Choroid plexus epithelial cell (primary cell): ENCODE measurements around the gene TEDC2.

ENCODE experiments used
- DNase-seq: peaks from one replicate; pipeline ENCODE4 v3.0.0-alpha.2; 2010; ENCODE audit warnings: low read depth
- H3K4me3 ChIP-seq: 2 replicates; pipeline ENCODE4 v1.5.1; 2011; ENCODE audit warnings: low read depth, mild to moderate bottlenecking, control low read depth, low read length, moderate library complexity
- CTCF ChIP-seq: conservative IDR thresholded peaks from 2 replicates; pipeline ENCODE4 v1.5.1; 2011; ENCODE audit warnings: low read depth, mild to moderate bottlenecking, control low read depth, inconsistent platforms, low read length, moderate library complexity

The TEDC2 gene

GRCh38 chr16:2490190-2491105 is 30.5 kb downstream of the TEDC2 start:
- no peak overlapping the region for H3K4me3 ChIP-seq
- DNase-seq = no peak
- TF ChIP-seq CTCF = no peak

- DNase-seq = no peak
- no peak overlapping the region for H3K4me3 ChIP-seq
- TF ChIP-seq CTCF = no peak
These were observed 32.4 kb downstream of the TEDC2 start for GRCh38 chr16:2492292-2492691.

GRCh38 chr16:2493605-2494004 is 33.7 kb downstream of the TEDC2 start:
- no peak for DNase-seq
- no peak for TF ChIP-seq CTCF

GRCh38 chr16:2494616-2495015 is 34.7 kb downstream of the TEDC2 start:
- no peak for DNase-seq
- no peak for TF ChIP-seq CTCF
- no peak overlapping the region for H3K4me3 ChIP-seq

More at GRCh38 chr16:2493605-2494004, 33.7 kb downstream of the TEDC2 start:
- no peak overlapping the region for H3K4me3 ChIP-seq

GRCh38 chr16:2495041-2495440 is 35.1 kb downstream of the TEDC2 start:
- no peak for TF ChIP-seq CTCF
- DNase-seq = no peak
- H3K4me3 ChIP-seq = no peak overlapping the region

- TF ChIP-seq CTCF = no peak
- H3K4me3 ChIP-seq = no peak overlapping the region
- DNase-seq = no peak
These were observed 36.6 kb downstream of the TEDC2 start for GRCh38 chr16:2496223-2497115.
